Activated T-cell treated with anti-CD3 and anti-CD28 coated beads for 1 hour (primary cell): ENCODE data around the gene SSH2.
"Not testable (repeated sequence)": the region's sequence is repeated elsewhere in the genome, so short reads cannot be mapped to it uniquely, and the experiment has no call there.

Experiments used
- DNase-seq: peaks from one replicate; pipeline ENCODE4 v3.0.0-alpha.2; 2020; ENCODE audit warnings: low read depth

The SSH2 gene

GRCh38 chr17:29837531-29837930 is 92.5 kb downstream of the SSH2 start:
- DNase-seq = no peak

- DNase-seq = no peak
Observed at GRCh38 chr17:29836643-29837042, 93.4 kb downstream of the SSH2 start.

GRCh38 chr17:29835435-29836351 is 94.3 kb downstream of the SSH2 start:
- DNase-seq = no peak

- no peak for DNase-seq
Observed at GRCh38 chr17:29833801-29834200, 96.2 kb downstream of the SSH2 start.

GRCh38 chr17:29828676-29829284 is 101.2 kb downstream of the SSH2 start:
- no peak for DNase-seq

- DNase-seq = no peak
Observed at GRCh38 chr17:29827179-29827578, 102.8 kb downstream of the SSH2 start.

- DNase-seq = no peak
Observed at GRCh38 chr17:29826114-29826692, 103.8 kb downstream of the SSH2 start.

GRCh38 chr17:29825604-29826003 is 104.4 kb downstream of the SSH2 start:
- DNase-seq = no peak

GRCh38 chr17:29821897-29822296 is 108.1 kb downstream of the SSH2 start:
- DNase-seq = no peak

GRCh38 chr17:29820425-29820824 is 109.6 kb downstream of the SSH2 start:
- no peak for DNase-seq

GRCh38 chr17:29807520-29808361 is 122.3 kb downstream of the SSH2 start:
- peak; percentile 63 for DNase-seq

GRCh38 chr17:29802246-29802645 is 127.8 kb downstream of the SSH2 start:
- no peak for DNase-seq

GRCh38 chr17:29800457-29800856 is 129.6 kb downstream of the SSH2 start:
- no peak for DNase-seq

GRCh38 chr17:29796652-29797051 is 133.4 kb downstream of the SSH2 start:
- DNase-seq = no peak

GRCh38 chr17:29793501-29793900 is 136.5 kb downstream of the SSH2 start:
- no peak for DNase-seq

GRCh38 chr17:29791336-29792080 is 138.5 kb downstream of the SSH2 start:
- no peak for DNase-seq

- DNase-seq = no peak
Observed at GRCh38 chr17:29789196-29790170, 140.5 kb downstream of the SSH2 start.

GRCh38 chr17:29787995-29788394 is 142.0 kb downstream of the SSH2 start:
- no peak for DNase-seq

- no peak for DNase-seq
Observed at GRCh38 chr17:29782917-29783316, 147.1 kb downstream of the SSH2 start.

GRCh38 chr17:29779812-29780190 is 150.2 kb downstream of the SSH2 start:
- not testable (repeated sequence) for DNase-seq
